HG03139 (cell line): ENCODE results near the gene DAD1.
"Not testable (repeated sequence)": the region's sequence is repeated elsewhere in the genome, so short reads cannot be mapped to it uniquely, and the experiment has no call there.

Source experiments
- ATAC-seq: cut with Tn5 transposase; IDR thresholded peaks from one replicate; pipeline ENCODE4 v1.9.1; 2021; ENCODE audit not compliant: unreplicated experiment

DAD1 gene

DNA sequence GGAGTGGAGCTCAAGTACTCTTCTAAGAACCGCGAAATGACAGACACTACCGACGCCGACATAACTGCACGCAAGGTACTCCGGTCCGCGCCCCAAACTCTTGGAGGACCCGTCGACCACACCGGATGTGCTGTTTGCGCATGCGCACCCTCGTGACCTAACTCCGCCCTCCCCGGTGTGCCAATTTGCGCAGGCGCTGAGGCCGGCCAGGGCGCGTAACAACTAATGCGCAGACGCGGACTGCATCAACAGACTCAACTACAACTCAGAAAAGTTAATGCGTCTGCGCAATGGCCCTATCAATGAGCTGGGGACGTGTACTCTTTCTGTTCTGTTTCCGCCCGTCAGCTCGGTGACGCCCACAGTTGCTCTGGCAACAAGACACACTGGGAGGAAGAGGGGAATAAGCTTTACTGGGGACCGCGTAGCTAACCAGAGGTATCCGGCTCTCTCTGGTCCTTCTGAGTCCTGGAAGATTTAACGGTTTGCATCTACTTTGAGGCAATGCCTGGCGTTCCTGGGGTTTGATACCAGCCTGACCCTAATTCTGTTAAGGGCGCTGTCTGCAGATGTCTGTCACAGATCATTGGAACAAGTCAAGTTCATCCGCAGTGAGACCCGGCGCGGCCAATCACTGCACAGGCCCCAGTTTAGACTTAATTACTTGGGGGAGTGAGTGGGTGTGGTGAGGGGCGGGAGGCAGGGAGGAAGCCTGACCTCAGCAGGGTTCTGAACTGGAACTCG, at the start of gene DAD1:
DAD1 (minus strand) TSS at position 129 of the 744 bp plus-strand sequence; CDS start at position 62, 67 bp downstream.
- peak; percentile 81 for ATAC-seq

DNA sequence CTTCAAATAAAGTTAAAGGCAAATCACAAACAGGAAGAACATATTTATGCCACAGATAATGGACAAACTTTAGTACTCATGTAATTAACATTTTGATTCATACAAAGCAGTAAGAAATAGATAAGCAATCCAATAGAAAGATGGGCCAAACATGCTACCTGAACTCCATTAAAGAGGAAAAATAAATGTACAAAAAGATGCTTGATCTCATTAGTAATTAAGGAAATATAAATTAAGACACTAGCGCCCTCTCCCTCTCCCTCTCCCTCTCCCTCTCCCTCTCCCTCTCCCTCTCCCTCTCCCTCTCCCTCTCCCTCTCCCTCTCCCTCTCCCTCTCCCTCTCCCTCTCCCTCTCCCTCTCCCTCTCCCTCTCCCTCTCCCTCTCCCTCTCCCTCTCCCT, 47.0 kb upstream of the DAD1 start:
- ATAC-seq: not testable (repeated sequence)

DNA sequence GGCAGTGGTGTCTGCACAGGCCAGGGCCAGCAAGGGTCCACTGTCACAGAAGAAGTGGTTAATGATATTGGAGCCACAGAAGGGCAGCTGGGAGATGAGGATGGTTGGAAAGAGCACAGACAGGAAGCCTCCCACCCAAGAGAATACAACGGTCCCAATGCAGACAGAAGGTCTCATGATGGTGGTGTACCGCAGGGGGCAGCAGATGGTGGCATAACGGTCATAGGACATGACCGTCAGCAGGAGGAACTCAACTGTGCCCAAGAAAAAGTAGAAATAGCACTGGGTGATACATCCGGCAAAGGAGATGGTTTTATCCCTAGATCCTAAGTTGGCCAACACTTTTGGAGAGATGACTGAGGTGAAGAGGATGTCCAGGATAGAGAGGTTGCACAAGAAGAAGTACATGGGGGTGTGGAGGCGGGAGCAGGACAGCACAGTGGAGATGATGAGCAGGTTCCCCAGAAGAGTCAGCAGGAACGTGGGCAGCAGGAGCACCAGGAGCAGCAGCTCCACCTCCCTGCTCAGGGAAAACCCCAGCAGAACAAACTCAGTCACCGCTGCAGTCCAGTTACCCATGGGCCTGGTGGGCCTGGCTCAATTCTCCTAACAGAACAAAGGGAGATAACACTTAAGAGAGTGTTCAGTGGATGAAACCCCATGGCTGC, 45.3 kb upstream of the DAD1 start:
- no peak for ATAC-seq

DNA sequence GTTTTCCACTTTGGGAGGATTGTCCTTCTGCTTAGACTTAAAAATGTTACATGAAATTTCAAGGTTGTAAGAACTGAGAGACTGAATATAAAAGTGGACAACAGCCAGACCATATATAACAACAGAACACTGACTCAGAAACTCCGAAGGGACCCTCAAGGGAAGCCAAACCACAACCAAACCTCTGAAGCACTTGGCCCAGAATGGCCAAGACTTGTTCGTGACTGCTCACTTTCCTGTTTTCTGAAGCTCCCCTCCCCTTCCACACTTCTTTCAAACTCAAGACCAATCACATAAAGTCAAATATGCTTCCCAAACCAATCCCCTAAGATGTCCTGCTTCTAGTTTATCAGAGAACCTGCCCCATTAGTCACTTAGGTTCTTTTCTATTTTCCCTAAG, 41.5 kb upstream of the DAD1 start:
- ATAC-seq: no peak

DNA sequence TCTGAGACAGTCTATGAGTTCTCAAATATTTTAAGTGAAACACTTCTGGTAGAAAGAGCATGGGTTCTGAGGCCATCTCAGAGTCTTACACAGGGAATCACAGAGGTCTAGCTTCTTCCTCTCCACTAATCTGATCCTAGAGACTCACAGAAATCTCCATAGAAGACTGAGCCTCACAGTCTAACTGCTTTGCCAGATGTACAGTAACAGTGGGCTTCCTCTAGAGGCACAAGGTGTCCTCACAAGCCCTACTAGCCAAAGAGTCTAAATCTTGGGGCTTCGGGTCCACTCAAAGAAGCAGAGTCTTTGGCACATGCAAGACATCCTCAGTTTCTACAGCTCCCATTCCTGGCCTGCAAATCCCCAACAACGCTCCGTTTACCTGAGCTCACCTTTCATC, 41.0 kb upstream of the DAD1 start:
- no peak for ATAC-seq

DNA sequence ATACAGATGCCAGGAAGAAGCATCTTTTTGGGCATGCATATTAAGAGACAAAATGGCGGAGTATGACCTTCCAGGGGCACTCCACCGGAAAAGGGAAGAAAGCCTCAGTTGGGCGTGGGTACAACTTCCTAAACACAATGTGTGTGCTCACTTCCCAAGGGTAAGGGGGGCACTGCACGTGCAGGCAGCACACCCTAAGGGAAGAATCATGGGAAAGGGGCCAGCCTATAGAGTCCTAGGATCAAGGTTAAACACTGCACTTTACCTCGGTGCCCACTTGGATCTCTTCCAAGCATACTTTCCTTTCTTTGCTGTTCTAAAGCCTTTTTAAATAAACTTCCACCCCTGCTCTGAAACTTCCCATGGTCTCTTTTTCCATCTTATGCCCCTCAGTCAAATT, 40.3 kb upstream of the DAD1 start:
- no peak for ATAC-seq

DNA sequence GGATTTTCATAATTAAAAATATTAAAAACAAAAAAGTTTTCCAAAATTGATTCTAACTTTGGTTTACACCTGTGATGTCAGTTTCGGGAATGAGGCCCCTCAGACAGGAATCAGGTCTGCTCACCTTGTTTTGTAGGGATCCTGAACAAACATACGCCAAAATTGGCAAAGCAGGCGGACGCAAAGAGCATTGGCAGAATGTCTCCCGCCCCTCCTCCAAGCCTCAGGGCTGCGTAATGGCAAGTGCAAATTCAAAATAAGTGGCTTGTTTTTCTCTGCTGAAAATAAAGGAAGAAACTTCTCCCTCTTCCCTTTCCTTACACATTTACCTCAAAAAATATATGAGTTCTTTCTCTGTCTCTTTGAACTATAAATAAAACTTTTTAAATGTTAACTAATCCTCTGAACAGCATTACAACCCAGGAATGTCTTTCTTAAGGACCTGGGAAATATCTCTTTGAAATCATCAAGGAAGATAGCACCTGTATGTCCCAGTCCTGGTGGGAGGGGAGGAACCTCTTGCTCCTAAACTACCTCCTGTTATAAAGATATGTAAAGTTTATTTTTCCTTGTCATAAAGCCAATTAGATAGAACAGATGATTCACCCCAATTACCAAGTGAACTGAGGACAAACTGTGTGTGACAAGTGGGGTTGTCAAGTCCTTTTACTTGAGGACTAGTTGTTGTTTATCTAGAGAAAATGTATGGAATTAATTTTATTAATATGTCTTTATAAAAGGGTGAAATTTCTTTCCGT, 38.7 kb upstream of the DAD1 start:
- no peak for ATAC-seq

DNA sequence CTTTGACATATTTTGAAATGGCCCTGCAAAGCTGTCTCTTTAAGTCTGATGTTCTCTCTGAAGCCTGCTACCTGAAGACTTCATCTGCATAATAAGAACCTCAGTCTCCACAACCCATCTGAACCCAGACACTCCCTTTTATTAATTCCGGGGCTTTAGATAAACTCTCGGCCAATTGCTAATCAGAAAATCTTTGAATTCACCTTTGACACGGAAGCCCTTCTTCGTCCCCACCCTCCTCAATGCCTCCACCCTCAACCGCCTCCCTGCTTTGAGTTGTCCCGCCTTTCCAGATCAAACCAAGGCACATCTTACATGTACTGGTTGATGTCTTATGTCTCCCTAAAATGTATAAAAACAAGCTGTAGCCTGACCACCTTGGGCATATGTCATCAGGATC, 37.6 kb upstream of the DAD1 start:
- no peak for ATAC-seq

DNA sequence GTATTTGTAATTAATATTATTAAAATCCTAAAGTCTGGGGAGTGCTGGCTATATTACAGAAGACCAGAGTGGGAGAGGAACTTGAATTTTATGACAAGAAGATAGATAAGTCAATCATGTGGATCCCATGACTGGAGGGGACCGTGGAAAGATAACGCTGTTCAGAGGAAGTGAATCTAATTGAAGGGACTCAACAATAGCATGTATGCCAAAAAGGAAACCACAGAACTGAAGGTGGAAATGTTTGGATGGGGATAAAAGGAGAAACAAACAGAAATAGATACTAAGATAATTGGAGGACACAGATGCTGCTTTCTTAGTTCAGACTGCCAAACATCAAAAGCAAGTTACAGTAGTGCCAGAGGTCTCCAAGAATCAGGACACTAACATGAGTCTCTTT, 34.0 kb upstream of the DAD1 start:
- ATAC-seq: no peak

DNA sequence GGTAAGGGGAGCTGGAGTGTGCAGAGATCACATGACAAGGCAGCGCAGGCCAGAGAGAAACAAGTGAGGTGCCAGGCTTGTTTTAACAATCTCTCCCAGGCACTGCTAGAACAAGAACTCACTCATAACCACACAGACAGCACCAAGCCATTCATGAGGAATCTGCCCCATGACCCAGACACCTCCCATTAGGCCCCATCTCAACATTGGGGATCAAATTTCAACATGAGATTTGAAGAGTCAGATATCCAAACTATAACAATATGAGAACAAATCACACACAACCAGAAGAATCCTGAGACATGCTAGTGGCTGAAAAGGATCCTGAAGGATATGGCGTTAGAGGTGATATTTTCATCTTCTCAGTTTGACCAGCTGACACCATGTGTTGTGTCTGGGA, 33.2 kb upstream of the DAD1 start:
- no peak for ATAC-seq

DNA sequence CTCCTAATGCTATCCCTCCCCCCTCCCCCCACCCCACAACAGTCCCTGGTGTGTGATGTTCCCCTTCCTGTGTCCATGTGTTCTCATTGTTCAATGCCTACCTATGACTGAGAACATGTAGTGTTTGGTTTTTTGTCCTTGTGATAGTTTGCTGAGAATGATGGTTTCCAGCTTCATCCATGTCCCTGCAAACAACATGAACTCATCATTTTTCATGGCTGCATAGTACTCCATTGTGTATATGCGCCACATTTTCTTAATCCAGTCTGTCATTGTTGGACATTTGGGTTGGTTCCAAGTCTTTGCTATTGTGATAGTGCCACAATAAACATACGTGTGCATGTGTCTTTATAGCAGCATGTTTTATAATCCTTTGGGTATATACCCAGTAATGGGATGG, 26.7 kb upstream of the DAD1 start:
- ATAC-seq: not testable (repeated sequence)

DNA sequence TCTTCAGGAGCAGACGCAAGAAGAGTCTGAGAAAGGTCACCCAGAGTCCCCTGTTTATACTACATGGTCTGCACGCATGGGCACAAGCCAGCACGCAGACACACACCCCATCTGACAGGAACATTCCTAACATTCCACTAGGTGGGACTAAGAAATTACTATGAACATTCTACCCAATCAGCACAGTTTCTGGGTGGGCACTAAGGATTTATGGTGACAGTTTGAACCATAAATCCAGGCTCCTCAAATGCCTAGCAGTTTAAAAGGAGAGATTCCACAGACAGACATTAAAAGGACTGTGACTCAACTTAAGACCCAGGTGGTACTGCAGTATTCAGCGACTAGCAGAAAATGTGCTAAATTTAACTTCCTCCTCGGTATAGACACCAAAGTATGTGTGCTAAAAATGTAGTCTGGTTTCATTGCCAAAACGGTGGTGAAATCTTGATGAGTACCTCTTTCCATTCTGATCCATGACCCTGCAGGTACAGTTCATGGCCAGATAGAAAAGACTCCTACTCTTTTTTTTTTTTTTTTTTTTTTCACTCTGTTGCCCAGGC, 25.3 kb upstream of the DAD1 start:
- ATAC-seq: no peak

DNA sequence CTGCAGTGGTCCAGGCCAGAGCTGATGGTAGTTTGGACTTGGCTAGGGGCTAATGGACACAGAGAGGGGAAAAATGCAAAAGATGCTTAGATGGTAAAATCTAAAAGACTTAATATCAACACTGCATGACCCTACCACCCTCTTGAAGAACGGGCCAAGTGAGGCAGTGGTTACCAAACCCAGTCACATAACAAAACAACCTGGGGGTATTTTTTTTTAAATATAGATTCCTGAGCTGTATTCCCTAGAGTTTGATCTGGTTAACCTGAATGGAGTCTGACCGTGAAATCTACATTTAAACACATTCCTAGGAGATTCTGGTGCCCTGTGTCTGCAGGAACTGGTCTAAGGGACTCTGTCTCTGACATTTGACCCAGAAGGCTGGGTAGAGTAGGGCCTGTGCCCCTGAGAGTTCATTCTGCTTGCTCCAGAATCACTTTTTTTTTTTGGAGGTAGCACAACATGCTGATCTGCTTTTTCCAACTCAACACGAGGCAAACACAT, 24.8 kb upstream of the DAD1 start:
- no peak for ATAC-seq

DNA sequence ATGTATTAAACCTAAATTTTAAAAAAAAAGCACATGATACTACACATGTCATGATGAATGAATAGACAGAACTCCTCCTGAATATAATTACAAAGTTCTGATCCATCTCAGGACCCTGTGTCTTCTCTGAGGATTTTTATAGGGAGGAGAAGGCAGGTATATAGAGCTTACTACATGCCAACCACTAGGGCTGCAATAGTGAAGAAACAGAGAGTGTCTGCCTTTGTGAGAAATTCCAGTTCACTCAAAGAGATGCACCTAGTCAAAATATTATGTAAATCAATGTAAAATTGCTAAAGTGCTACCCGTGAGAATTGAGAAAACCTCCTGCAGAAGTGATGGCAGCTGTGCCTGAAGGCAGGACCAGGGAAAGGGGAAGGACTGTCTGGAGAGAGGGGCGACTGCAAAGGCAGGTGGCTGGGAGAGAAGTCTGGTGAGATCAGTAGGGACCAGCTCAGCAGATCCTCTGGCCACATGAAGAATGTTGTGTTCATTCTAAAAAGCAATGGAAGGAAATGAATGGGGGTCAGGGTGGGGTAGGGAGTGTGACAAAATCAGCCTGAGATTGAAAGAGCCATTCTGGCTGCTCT, 24.2 kb upstream of the DAD1 start:
- ATAC-seq: no peak

DNA sequence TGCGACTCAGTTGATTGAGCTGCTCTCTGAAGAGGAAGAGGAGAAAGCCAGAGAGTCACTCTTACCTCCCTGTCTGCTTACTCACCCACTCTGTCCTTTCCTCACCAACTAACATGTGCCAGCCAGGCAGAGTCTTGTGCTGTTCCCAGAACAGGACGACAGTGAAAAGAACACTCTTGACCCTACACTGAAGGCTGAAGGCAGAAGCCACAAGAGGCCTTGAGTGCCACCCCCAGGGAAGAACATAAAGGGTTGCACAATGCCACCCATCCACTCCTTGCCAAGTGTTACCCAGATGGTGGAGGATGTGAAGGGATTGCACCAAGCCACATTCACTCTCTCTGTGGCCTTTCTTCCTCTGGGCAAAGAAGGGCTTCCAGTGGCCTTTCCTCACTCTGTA, 21.9 kb upstream of the DAD1 start:
- no peak for ATAC-seq

DNA sequence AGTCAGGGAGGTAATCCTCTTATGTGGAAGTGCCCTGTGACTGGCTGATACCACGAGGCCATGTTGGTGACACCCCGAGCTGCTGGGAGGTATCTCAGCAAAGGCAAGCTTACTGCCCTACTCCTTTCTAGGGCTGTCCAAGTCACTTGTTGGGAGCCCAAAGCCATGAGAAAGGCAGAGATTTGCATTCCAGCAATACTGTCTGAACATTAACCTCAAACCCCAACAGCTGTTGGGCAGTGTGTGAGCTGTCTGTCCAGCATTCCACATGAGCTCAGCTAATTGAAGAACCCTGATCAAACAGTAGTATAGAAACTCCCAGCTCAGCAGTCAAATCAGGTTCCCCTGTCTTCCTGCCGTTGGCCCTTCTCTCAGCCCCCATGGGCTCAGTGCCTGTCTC, 18.3 kb upstream of the DAD1 start:
- no peak for ATAC-seq

DNA sequence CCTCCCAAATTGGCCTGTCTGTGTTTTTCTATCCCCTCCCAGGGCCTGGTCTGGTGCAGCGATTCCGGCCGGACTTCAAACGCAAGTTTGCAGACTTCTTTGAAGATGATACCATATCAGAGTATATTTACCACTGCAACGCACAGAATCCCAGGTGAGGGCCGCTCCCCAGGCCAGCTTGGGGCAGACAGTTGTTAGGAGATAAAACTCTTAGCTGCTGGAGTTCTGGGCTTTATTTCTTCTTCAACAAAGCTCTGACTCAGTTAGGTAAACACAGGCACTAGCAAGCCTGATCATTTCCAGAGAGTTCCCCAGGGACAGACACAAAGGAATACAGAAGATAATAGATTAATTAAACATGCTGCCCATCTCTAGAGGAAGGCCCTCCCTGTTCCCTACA, 17.4 kb upstream of the DAD1 start:
- no peak for ATAC-seq

DNA sequence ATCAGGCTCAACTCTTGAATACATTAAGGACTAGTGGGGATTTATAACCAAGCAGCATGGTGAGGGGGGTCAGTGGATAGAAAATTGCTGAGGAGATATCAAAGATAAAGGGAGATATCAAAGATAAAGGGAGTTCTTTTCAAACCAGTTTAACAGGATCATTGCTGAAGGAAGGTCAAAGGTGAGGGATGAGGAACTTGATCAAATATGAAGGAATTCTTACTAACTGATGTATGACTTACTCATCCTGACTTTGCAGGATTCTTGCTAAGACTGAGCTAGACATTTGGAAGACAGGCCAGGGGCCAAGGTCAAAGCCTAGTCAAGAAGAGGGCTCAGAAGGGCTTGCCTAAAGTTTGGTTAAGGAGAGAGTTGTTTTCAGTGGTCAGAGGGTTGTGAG, 13.8 kb upstream of the DAD1 start:
- no peak for ATAC-seq

DNA sequence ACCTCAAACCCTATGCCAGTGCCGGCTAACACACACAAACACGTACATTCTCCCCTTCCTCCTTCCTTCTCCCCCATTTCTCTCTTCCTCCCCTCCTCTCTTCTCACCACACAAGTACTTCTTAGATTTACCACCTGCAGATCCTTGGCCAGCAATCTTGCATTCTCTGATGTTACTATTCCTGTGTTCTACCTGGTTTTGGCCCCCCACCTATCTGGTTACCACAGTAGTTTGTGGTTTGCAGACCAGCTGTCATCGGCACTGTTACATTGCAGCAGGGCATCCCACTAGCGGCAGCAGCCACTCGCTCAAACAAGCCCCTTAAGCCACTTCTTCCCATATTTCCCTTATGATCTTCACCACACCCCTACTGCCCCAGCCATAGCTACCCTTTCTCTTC, 13.0 kb upstream of the DAD1 start:
- no peak for ATAC-seq

DNA sequence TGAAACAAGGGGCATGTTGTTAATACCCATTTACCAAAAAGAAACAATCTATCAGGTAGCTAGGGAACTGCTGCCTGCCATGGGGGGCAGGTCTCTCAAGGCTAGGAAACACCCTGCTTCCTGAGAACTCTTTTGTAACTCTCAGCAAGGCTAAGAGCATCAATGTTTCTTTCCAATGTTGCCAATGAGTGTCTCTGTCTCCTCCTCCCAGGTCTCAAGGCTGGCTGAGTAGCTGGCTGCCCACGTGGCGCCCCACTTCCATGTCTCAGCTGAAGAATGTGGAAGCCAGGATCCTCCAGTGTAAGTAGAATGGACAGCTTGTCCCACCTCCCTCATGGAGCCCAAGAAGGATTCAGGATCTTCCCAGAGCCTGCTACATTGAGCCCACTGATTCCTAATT, 12.4 kb upstream of the DAD1 start:
- ATAC-seq: no peak

DNA sequence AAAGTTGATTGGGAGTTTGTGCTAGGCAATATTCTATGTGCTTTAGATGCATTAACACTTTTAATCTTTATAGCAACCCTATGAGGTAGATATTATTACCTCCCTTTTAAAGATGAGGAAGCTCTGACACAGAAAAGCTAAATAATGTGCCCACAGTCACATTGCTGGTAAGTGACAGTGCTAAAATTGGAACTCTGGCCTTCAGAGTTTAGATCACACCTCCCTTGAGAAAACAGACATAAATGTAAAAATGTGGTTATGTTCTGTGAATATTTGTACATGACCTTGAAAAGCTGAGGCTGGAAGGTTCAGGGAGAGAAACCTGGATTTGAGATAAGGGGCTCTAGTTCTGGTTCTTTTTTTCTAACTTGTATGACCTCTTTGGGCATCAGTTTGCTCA, 11.0 kb upstream of the DAD1 start:
- ATAC-seq: no peak
